Neutrophil (primary cell): ENCODE measurements around the gene NYAP2.

Experiments
- H3K27ac ChIP-seq: fragments of 200-600 bp; sonication (generic); 2 replicates; pipeline ENCODE4 v1.5.1; 2016; ENCODE audit warnings: mild to moderate bottlenecking, moderate library complexity
- H3K27me3 ChIP-seq: fragments of 200-600 bp; sonication (generic); 2 replicates; pipeline ENCODE4 v1.6.0; 2016; ENCODE audit warnings: mild to moderate bottlenecking
- H3K36me3 ChIP-seq: fragments of 200-600 bp; sonication (generic); 2 replicates; pipeline ENCODE4 v1.5.1; 2017
- H3K4me1 ChIP-seq, 2 experiments: fragments of 200-600 bp in 1 of 2; sonication (generic) in 1 of 2; 1 replicate in 1 of 2; 2 replicates in 1 of 2; pipeline versions ENCODE4 v1.5.1 to v1.6.1; 2013 to 2016; ENCODE audit warnings: low read depth in 1 of 2, low read length in 1 of 2, mild to moderate bottlenecking in 1 of 2, moderate library complexity in 1 of 2; ENCODE audit not compliant: control insufficient read depth in 1 of 2, insufficient read depth in 1 of 2
- H3K4me3 ChIP-seq, 2 experiments: fragments of 200-600 bp in 1 of 2; sonication (generic) in 1 of 2; 1 replicate in 1 of 2; 2 replicates in 1 of 2; pipeline ENCODE4 v1.5.1; 2013 to 2016; ENCODE audit warnings: low read depth in 1 of 2, low read length in 1 of 2, mild to moderate bottlenecking in 1 of 2, moderate library complexity in 1 of 2
- H3K9me3 ChIP-seq: fragments of 200-600 bp; sonication (generic); 2 replicates; pipeline ENCODE4 v1.5.1; 2016
- CTCF ChIP-seq: fragments of 200-600 bp; sonication (generic); IDR thresholded peaks from 2 replicates; pipeline ENCODE4 v1.5.1; 2016; ENCODE audit warnings: antibody characterized with exemption

The NYAP2 gene

GRCh38 chr2:225678792-225679191 lies 279.3 kb downstream of the NYAP2 start:
- no peaks in the 10 kb centered on the region for H3K9me3 ChIP-seq
- H3K27ac ChIP-seq, result no peak overlapping the region
- no peaks in the 10 kb centered on the region for H3K36me3 ChIP-seq
- H3K27me3 ChIP-seq, result no peaks in the 10 kb centered on the region
- no peak for TF ChIP-seq CTCF
- H3K4me3 ChIP-seq, result no peak overlapping the region
- H3K4me1 ChIP-seq, result no peaks in the 10 kb centered on the region

- Histone ChIP-seq H3K4me1 (no peaks in the 10 kb centered on the region), H3K4me3 (no peak overlapping the region), H3K27me3 (no peaks in the 10 kb centered on the region), H3K27ac (no peak overlapping the region), H3K36me3 (no peaks in the 10 kb centered on the region), H3K9me3 (no peaks in the 10 kb centered on the region)
- TF ChIP-seq CTCF, result no peak
Measured at GRCh38 chr2:225683258-225683657, 283.7 kb downstream of the NYAP2 start.

GRCh38 chr2:225690153-225690552 lies 290.6 kb downstream of the NYAP2 start:
- no peaks in the 10 kb centered on the region for H3K4me1 ChIP-seq
- no peaks in the 10 kb centered on the region for H3K36me3 ChIP-seq
- no peak for TF ChIP-seq CTCF
- no peak overlapping the region for H3K27ac ChIP-seq
- no peaks in the 10 kb centered on the region for H3K27me3 ChIP-seq
- no peaks in the 10 kb centered on the region for H3K9me3 ChIP-seq
- H3K4me3 ChIP-seq, result no peak overlapping the region

GRCh38 chr2:225691711-225692110 lies 292.2 kb downstream of the NYAP2 start:
- Histone ChIP-seq H3K27me3 (no peaks in the 10 kb centered on the region), H3K36me3 (no peaks in the 10 kb centered on the region), H3K27ac (no peak overlapping the region), H3K9me3 (no peaks in the 10 kb centered on the region), H3K4me3 (no peak overlapping the region), H3K4me1 (no peaks in the 10 kb centered on the region)
- TF ChIP-seq CTCF, result no peak

GRCh38 chr2:225693259-225693658 lies 293.7 kb downstream of the NYAP2 start:
- Histone ChIP-seq H3K27ac (no peak overlapping the region), H3K4me1 (no peaks in the 10 kb centered on the region), H3K27me3 (no peaks in the 10 kb centered on the region), H3K9me3 (no peaks in the 10 kb centered on the region), H3K36me3 (no peaks in the 10 kb centered on the region), H3K4me3 (no peak overlapping the region)
- no peak for TF ChIP-seq CTCF

- H3K9me3 ChIP-seq, result no peaks in the 10 kb centered on the region
- H3K27me3 ChIP-seq, result no peaks in the 10 kb centered on the region
- no peak overlapping the region for H3K27ac ChIP-seq
- no peaks in the 10 kb centered on the region for H3K4me1 ChIP-seq
- H3K36me3 ChIP-seq, result no peaks in the 10 kb centered on the region
- TF ChIP-seq CTCF, result no peak
- H3K4me3 ChIP-seq, result no peak overlapping the region
Measured at GRCh38 chr2:225694664-225695063, 295.2 kb downstream of the NYAP2 start.
